GM19099 (cell line): ENCODE data around the gene ORC3.

Experiments
- POLR2A ChIP-seq: IDR thresholded peaks from 3 replicates; pipeline ENCODE4 v1.6.1; 2011; ENCODE audit warnings: low read depth; ENCODE audit not compliant: insufficient read length; ENCODE audit errors: extremely low read depth

ORC3 gene

DNA sequence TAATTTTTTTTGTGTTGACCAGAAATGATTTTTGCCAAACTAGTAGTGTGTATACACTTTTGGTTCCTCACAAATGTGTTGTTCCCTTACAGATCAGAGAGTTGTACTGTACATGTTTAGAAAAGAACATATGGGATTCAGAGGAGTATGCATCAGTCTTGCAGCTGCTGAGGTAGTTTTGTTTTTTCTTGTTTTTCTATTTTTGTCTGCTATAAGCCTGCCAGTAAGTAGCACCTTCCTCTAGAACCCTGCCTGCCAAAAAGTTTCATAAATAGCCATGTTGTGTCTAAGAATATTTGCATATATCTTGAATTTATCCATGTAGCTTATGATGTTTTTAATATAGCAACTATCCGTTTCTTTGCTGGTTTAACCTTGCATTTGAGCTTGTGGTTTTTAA is 46.4 kb downstream of the ORC3 start:
- no peak for TF ChIP-seq POLR2A

DNA sequence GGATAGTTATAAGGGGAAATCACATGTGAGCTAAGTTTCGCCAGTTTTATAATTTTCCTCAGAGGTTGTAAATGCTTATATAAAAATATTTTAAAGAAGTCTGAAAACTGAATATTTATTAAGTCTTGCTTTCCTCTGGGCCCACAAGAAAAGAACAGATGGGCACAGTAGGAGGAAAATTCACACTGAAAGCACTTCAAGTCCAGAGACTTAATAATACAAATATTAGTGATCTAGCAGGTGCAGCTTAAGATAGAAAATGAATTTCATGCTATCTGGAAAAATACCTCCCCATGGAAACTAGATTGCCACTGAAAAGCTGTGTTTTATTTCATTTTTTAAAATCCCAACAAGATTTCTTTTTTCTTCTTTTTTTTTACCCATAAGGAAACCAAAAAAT is 47.2 kb downstream of the ORC3 start:
- TF ChIP-seq POLR2A = no peak

DNA sequence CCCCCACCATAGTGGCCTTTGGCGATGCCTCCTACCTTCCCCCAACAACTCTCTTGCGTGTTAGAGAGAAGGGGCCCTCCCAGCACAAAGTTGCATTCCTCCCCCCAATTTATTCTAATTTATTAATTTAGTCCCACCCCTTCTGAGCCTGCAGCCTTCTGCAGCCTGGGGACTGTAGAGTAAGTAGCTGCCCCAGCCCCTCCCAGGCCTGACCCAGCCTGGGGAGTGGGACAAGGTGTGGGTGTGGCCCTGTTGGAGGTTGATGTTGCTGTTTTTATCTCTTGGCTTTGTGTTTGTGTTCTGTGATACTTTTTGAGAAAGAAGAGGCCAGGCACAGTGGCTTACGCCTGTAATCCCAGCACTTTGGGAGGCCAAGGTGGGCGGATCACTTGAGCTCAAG is 49.4 kb downstream of the ORC3 start:
- TF ChIP-seq POLR2A = no peak

- TF ChIP-seq POLR2A = no peak
These were observed 51.2 kb downstream of the ORC3 start for GRCh38 chr6:87641065-87641692.

GRCh38 chr6:87645080-87645479 is 55.1 kb downstream of the ORC3 start:
- TF ChIP-seq POLR2A = no peak

DNA sequence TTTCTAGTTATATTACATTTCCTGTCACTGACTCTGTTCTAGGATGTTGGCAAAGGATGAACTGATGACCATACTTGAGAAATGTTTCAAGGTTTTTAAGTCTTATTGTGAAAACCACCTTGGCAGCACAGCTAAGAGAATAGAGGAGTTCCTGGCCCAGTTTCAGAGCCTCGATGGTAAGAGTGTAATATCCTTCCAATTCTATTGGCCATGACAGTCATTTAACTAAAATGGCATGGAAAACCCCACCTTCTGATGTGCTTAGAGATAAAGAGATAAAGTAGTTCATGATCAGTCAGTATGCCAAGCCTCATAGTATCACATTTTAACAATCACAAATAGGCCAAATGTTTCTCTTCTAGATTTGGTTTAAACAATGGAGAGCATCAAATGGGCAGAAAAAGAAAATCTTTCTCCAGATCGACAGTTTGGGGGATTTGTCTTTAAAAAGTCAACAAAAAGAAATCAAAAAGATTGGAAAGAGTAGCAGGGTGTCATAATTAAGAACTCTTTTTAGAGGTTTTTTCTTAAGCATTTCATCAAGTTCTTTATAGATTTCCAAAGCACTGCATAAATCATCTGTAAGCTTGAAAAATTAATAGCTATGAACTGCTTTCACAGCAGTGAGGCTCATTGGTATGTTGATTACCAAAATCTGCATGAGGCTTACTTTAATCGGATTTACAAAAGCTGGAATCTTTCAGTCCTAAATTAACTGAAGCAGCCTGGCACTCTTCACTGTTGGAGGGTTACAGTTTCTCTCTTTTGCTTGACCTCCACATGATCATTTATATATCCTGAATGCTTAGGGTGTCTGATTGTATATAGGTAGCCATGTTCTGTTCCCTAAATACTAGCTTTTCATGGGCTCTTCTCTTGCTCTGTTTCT is 63.4 kb downstream of the ORC3 start:
- TF ChIP-seq POLR2A = no peak

DNA sequence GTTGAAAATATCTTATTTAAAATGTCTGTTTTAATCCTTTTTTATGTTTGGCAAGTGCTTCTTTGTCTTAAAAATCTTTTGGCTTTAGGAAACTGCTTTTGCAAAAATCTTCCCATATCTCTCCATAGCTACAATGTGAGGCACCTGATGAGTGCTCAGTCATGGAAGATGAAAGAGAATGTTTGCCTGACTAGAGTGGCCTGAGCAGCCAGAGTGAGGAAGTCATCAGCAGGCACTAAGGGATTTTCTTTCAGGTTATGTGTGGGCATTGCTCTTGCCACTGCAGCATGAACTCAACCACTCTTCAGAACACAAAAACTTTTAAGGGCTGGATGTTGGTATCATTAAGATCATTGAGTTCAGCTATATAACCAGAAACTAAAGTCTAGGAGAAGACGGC is 64.2 kb downstream of the ORC3 start:
- TF ChIP-seq POLR2A = no peak

GRCh38 chr6:87654875-87655454 is 65.0 kb downstream of the ORC3 start:
- TF ChIP-seq POLR2A = no peak

DNA sequence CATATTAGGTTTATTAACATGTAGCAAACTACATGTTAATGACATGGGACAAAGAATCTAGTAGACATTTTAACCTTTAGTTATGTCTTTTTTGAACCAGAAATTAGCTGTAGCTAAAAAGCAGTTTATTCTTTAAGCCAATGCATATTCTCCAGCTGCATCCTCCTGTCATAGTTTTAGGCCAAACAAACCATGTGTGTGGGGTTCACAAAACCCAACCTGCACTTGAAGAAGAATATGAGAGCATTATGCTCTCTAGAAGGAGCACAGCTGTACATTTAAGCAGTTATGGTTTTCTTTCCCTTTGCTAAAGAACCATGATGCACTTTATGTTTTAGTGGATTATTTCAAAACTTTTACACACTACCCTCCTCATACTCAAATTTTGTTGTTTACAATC is 65.9 kb downstream of the ORC3 start:
- no peak for TF ChIP-seq POLR2A

GRCh38 chr6:87656857-87657256 is 66.9 kb downstream of the ORC3 start:
- no peak for TF ChIP-seq POLR2A

DNA sequence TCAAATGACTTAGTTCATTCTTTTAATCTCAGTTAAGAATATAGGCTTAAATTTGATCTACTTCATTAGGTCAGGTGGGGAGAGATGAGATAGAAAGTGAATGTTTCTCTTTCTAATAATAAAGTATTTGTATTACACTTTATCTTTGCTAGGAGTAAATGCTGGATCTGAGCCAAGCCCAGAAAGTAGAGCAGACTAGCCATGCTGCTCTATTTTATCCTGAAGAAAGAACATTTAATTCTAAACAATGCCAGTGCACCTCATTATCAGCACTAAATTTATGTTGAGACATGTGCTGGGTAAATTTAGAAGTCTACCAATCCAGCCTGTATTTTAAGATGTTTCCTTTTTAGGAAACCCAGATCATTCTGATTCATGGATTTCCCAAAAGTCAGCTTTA is 68.6 kb downstream of the ORC3 start:
- no peak for TF ChIP-seq POLR2A

GRCh38 chr6:87660226-87660911 is 70.4 kb downstream of the ORC3 start:
- TF ChIP-seq POLR2A = no peak

DNA sequence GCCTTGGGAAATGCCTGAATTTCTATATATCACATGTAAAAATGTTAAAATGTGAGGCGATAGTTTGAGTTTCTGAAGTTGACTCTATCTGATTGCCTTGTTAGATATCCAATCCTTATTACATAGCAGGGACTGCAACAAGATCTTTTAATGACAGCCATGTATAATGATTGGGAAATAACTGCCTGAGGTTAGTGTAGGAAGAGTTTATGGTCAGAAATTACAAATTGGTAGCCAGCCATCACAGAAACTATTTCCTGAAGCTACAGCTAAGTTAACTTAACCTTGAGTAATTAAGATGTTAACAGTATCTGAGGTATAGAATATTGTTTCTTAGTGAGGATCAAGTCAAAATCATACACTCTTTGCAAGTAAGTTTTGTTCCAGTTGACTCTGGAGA is 71.1 kb downstream of the ORC3 start:
- no peak for TF ChIP-seq POLR2A

DNA sequence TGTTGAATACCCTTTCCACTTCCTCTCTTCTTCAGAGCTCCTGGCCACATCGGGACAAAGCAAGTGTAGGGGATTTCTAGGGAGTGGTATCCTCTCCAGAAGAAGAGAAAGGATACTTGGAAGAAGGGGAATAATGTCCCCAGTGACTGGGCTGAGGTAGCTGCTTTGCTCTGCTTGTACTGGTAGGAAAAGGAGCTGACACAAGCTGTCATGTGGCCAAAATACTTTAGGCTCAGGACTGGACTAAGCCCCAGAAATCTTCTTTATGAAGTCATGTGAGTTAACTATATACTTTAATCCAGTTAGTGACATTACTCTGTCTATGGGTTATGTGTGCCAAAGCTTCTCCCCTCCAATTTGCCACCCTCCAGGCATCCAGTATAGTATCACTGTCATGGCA is 71.6 kb downstream of the ORC3 start:
- no peak for TF ChIP-seq POLR2A

- no peak for TF ChIP-seq POLR2A
These were observed 73.5 kb downstream of the ORC3 start for GRCh38 chr6:87663434-87663833.
